A549 (cell line): ENCODE measurements around the gene USP20. TPM values are rescaled to one million over a fixed set of nuclear protein-coding genes. Genes with fewer than 3 reads are reported as not detected.

Source experiments
- ATAC-seq, 2 experiments: fragments of 200-7000 bp in 1 of 2; fragments of >200 bp in 1 of 2; cut with Nextera tagmentation in 1 of 2; cut with Tn5 transposase in 1 of 2; 3 replicates each; pipeline versions ENCODE4 v1.8.0 to v1.9.1; 2018 to 2020; ENCODE audit warnings: mild to moderate bottlenecking in 1 of 2, moderate library complexity in 1 of 2
- CTCF ChIA-PET: fragments of 300-600 bp; sonication (Branson Sonifier 250); formaldehyde crosslinking; extraction: SDS; loops from one replicate; lab custom pipeline; 2021; ENCODE audit warnings: antibody characterized with exemption, inconsistent platforms; lab: Yijun Ruan, JAX
- POLR2A ChIA-PET: fragments of 350-600 bp; formaldehyde crosslinking; extraction: SDS; loops from one replicate; lab custom pipeline; 2021; ENCODE audit warnings: antibody characterized with exemption, inconsistent platforms; lab: Yijun Ruan, JAX
- DNase-seq, 2 experiments: peaks; one replicate each; pipeline versions ENCODE4 v3.0.0 to v3.0.0-alpha.2; 2011 to 2016; ENCODE audit warnings: low read depth in 1 of 2, low spot score in 1 of 2
- FAIRE-seq: peaks from 2 replicates; lab custom pipeline; 2011; peaks lifted over from hg19 to GRCh38; lab: Jason Lieb, UNC
- H3K27ac ChIP-seq, 2 experiments: fragments of >200 bp; sonication (Bioruptor Twin); formaldehyde crosslinking; 3 replicates each; pipeline ENCODE4 v1.5.1; 2016 to 2017
- H3K4me1 ChIP-seq: fragments of >200 bp; sonication (Bioruptor Twin); formaldehyde crosslinking; 3 replicates; pipeline ENCODE4 v1.6.1; 2016
- H3K4me2 ChIP-seq: fragments of >200 bp; sonication (Bioruptor Twin); formaldehyde crosslinking; 3 replicates; pipeline ENCODE4 v1.6.1; 2016
- H3K4me3 ChIP-seq: fragments of >200 bp; sonication (Bioruptor Twin); formaldehyde crosslinking; 3 replicates; pipeline ENCODE4 v1.5.1; 2016
- H3K9me3 ChIP-seq: fragments of >200 bp; sonication (Bioruptor Twin); formaldehyde crosslinking; 3 replicates; pipeline ENCODE4 v1.6.1; 2016
- BHLHE40 ChIP-seq: IDR thresholded peaks from 2 replicates; pipeline ENCODE4 v1.6.1; 2012; ENCODE audit warnings: low read depth, low read length, inconsistent platforms
- CBX8 ChIP-seq: fragments of 200-600 bp; sonication (generic); IDR thresholded peaks from 2 replicates; pipeline ENCODE4 v1.6.1; 2016
- CHD4 ChIP-seq: fragments of 200-600 bp; sonication (generic); IDR thresholded peaks from 2 replicates; pipeline ENCODE4 v1.6.1; 2016; ENCODE audit warnings: antibody characterized with exemption, mild to moderate bottlenecking, borderline replicate concordance
- ESRRA ChIP-seq: fragments of 150-350 bp; IDR thresholded peaks from 2 replicates; pipeline ENCODE4 v1.6.1; 2014; ENCODE audit warnings: mild to moderate bottlenecking, low read length, borderline replicate concordance
- FOSL2 ChIP-seq, 2 experiments: fragments of 450-650 bp in 1 of 2; fragments of >200 bp in 1 of 2; sonication (Bioruptor Twin) in 1 of 2; formaldehyde crosslinking; IDR thresholded peaks; 2 replicates each; pipeline versions ENCODE4 v1.5.0 to v1.6.1; 2016 to 2020; ENCODE audit warnings: mild to moderate bottlenecking in 1 of 2, moderate library complexity in 1 of 2
- FOXS1 ChIP-seq: fragments of 250-450 bp; sonication (Bioruptor Pico); IDR thresholded peaks from 2 replicates; pipeline ENCODE4 v1.5.0; 2020; ENCODE audit warnings: mild to moderate bottlenecking, moderate library complexity
- HMGXB4 ChIP-seq: fragments of 250-450 bp; sonication (Bioruptor Pico); IDR thresholded peaks from 2 replicates; pipeline ENCODE4 v1.5.0; 2021; ENCODE audit warnings: mild to moderate bottlenecking, moderate library complexity, borderline replicate concordance
- HOXA7 ChIP-seq: fragments of 250-450 bp; sonication (Bioruptor Pico); IDR thresholded peaks from 2 replicates; pipeline ENCODE4 v1.5.0; 2020; ENCODE audit warnings: mild to moderate bottlenecking, moderate library complexity
- HOXB5 ChIP-seq: fragments of 250-450 bp; sonication (Bioruptor Pico); IDR thresholded peaks from 2 replicates; pipeline ENCODE4 v1.5.0; 2020; ENCODE audit warnings: mild to moderate bottlenecking, moderate library complexity
- KDM5A ChIP-seq: fragments of 200-600 bp; sonication (generic); IDR thresholded peaks from 2 replicates; pipeline ENCODE4 v1.6.1; 2016; ENCODE audit warnings: antibody characterized with exemption, mild to moderate bottlenecking
- MAFK ChIP-seq: fragments of 450-650 bp; IDR thresholded peaks from 2 replicates; pipeline ENCODE4 v1.6.1; 2014; ENCODE audit not compliant: partially characterized antibody
- MAZ ChIP-seq: fragments of 150-350 bp; IDR thresholded peaks from 2 replicates; pipeline ENCODE4 v1.6.1; 2014; ENCODE audit warnings: antibody characterized with exemption, low read depth, low read length, borderline replicate concordance
- PHF8 ChIP-seq: fragments of 200-600 bp; sonication (generic); IDR thresholded peaks from 2 replicates; pipeline ENCODE4 v1.6.1; 2016; ENCODE audit warnings: low read depth, mild to moderate bottlenecking, antibody characterized with exemption, moderate library complexity, borderline replicate concordance
- RARB ChIP-seq: fragments of 250-450 bp; sonication (Bioruptor Pico); IDR thresholded peaks from 2 replicates; pipeline ENCODE4 v1.8.0; 2021; ENCODE audit warnings: mild to moderate bottlenecking, moderate library complexity
- RCOR1 ChIP-seq: fragments of 150-350 bp; IDR thresholded peaks from 2 replicates; pipeline ENCODE4 v1.6.1; 2014; ENCODE audit warnings: antibody characterized with exemption, low read length, low read depth
- RFX5 ChIP-seq: fragments of 450-650 bp; IDR thresholded peaks from 2 replicates; pipeline ENCODE4 v1.7.1; 2014; ENCODE audit warnings: antibody characterized with exemption, mild to moderate bottlenecking, moderate library complexity
- RNF2 ChIP-seq: fragments of 200-600 bp; sonication (generic); IDR thresholded peaks from 2 replicates; pipeline ENCODE4 v1.6.1; 2016; ENCODE audit warnings: low read depth, mild to moderate bottlenecking, antibody characterized with exemption, moderate library complexity, borderline replicate concordance
- TFCP2L1 ChIP-seq: fragments of 250-450 bp; sonication (Bioruptor Pico); IDR thresholded peaks from 2 replicates; pipeline ENCODE4 v1.5.0; 2021; ENCODE audit warnings: mild to moderate bottlenecking
- ZC3H11A ChIP-seq: fragments of 450-650 bp; IDR thresholded peaks from 2 replicates; pipeline ENCODE4 v1.6.1; 2014; ENCODE audit warnings: antibody characterized with exemption, mild to moderate bottlenecking
- ZFP36 ChIP-seq: fragments of 450-650 bp; IDR thresholded peaks from 2 replicates; pipeline ENCODE4 v1.6.1; 2014; ENCODE audit warnings: borderline replicate concordance; ENCODE audit not compliant: partially characterized antibody
- ZSCAN20 ChIP-seq: fragments of 250-450 bp; sonication (Bioruptor Pico); IDR thresholded peaks from 2 replicates; pipeline ENCODE4 v1.8.0; 2022; ENCODE audit warnings: mild to moderate bottlenecking, moderate library complexity
- WGBS: methylation state at CpG from one replicate; pipeline ENCODE4 v1.1.6; 2017; ENCODE audit errors: missing lambda C conversion rate; 5-methylcytosine and 5-hydroxymethylcytosine counted together
- polyA plus RNA-seq, 4 experiments: library from polyadenylated mRNA; depleted of rRNA in 3 of 4; stranded (reverse); fragments of >200 nt; fragmentation: RNase III in 1 of 4; extraction: RNeasy Plus Mini Kit Qiagen cat#74134 plus additional on column Dnase treatment in 1 of 4; gene quantifications; 2 replicates in 3 of 4; 3 replicates in 1 of 4; pipeline ENCODE4 v1.2.3, GENCODE V29; 2011 to 2017
- TF ChIP-seq, protein P1 (sequence below): fragments of 200-600 bp; sonication (generic); IDR thresholded peaks from 2 replicates; pipeline ENCODE4 v1.6.1; 2016; ENCODE audit warnings: antibody characterized with exemption, mild to moderate bottlenecking, moderate library complexity
- TF ChIP-seq, protein P2 (sequence below): fragments of >200 bp; sonication (Bioruptor Twin); formaldehyde crosslinking; IDR thresholded peaks from 3 replicates; pipeline ENCODE4 v1.6.1; 2016

Gene USP20
- polyA plus RNA-seq, 2 of the 4 experiments (the other 2 are of a cell fraction), result 3.9 to 5.0 TPM

- Histone ChIP-seq H3K4me3 (no peak overlapping the region), H3K4me2 (no peak overlapping the region), H3K4me1 (no peaks in the 10 kb centered on the region), H3K27ac (no peak overlapping the region), H3K9me3 (no peaks in the 10 kb centered on the region)
- FAIRE-seq (no peak), DNase-seq (no peak), ATAC-seq (no peak)
- POLR2A ChIA-PET, result no interaction called here
- no peak for TF ChIP-seq BHLHE40
- TF ChIP-seq TFCP2L1 (CRISPR knock-in tag), result no peak
- no peak for TF ChIP-seq HOXA7 (CRISPR knock-in tag)
- CTCF ChIA-PET, result interaction anchor here (0.8 to 1.6 kb wide), 5 partner anchors 10 to 32 kb away, joined by 3 to 4 read pairs (median 3); no protein-coding TSS in a partner anchor
- WGBS, result 94% methylated on average over 7 of the region's 7 CpGs
These were observed 81.4 kb downstream of the USP20 start for GRCh38 chr9:129916707-129917106.

- POLR2A ChIA-PET, result no interaction called here
- no peaks in the 10 kb centered on the region for H3K9me3 ChIP-seq
- DNase-seq, result no peak
- FAIRE-seq, result no peak
- no peak overlapping the region for H3K27ac ChIP-seq
- H3K4me2 ChIP-seq, result no peak overlapping the region
- no peak for TF ChIP-seq RCOR1
- no peak for TF ChIP-seq MAZ
- TF ChIP-seq FOSL2 (IDR thresholded peaks at IDR 0.05), result no peak
- no peak for TF ChIP-seq FOSL2 (CRISPR knock-in tag; IDR thresholded peaks at IDR 0.05)
- no peak overlapping the region for H3K4me3 ChIP-seq
- H3K4me1 ChIP-seq, result no peaks in the 10 kb centered on the region
- CTCF ChIA-PET, result interaction anchor here (0.9 kb wide), 1 partner anchor 11 kb away, joined by 4 read pairs; no protein-coding TSS in a partner anchor
- 92% methylated on average over 14 of the region's 14 CpGs for WGBS
- ATAC-seq, result no peak
These were observed 83.2 kb downstream of the USP20 start for GRCh38 chr9:129918296-129918950.

DNA sequence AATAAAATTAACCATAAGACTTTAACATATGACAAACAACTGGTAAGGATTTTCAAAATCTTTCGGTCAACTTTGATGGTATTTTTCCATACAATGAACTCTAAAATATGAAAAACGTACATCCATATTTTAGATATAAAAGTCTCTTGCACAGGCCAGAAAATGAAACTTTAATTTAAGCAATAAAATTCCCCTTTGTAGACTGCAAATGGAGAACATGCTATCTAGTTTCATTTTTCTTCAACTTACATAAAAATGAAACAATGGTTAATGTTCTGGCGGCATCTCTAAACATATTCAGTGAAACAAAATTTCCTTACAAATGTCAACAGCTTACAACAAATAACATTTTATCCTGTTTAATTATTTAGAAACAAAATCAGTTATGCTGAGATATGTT, 84.0 kb downstream of the USP20 start:
- Histone ChIP-seq H3K27ac (no peak overlapping the region), H3K4me2 (no peak overlapping the region), H3K4me3 (no peak overlapping the region), H3K9me3 (no peaks in the 10 kb centered on the region), H3K4me1 (no peaks in the 10 kb centered on the region)
- ChIA-PET POLR2A (no interaction called here), CTCF (interaction anchor here (0.9 kb wide), 1 partner anchor 10 kb away, joined by 4 read pairs; no protein-coding TSS in a partner anchor)
- no peak for DNase-seq
- FAIRE-seq, result no peak
- no peak for ATAC-seq
- 55% methylated on average over 3 of the region's 3 CpGs for whole genome bisulfite sequencing
- TF ChIP-seq PHF8 (no peak), FOXS1 (CRISPR knock-in tag) (no peak), RFX5 (no peak), HMGXB4 (no peak), KDM5A (no peak), ESRRA (no peak), RNF2 (no peak), RARB (CRISPR knock-in tag) (no peak), BHLHE40 (no peak), ZC3H11A (no peak), ZSCAN20 (CRISPR knock-in tag) (no peak), ZFP36 (no peak), CHD4 (no peak), MAFK (no peak), CBX8 (no peak), HOXB5 (CRISPR knock-in tag) (no peak), HOXA7 (CRISPR knock-in tag) (no peak)
- TF ChIP-seq, protein P1, sequence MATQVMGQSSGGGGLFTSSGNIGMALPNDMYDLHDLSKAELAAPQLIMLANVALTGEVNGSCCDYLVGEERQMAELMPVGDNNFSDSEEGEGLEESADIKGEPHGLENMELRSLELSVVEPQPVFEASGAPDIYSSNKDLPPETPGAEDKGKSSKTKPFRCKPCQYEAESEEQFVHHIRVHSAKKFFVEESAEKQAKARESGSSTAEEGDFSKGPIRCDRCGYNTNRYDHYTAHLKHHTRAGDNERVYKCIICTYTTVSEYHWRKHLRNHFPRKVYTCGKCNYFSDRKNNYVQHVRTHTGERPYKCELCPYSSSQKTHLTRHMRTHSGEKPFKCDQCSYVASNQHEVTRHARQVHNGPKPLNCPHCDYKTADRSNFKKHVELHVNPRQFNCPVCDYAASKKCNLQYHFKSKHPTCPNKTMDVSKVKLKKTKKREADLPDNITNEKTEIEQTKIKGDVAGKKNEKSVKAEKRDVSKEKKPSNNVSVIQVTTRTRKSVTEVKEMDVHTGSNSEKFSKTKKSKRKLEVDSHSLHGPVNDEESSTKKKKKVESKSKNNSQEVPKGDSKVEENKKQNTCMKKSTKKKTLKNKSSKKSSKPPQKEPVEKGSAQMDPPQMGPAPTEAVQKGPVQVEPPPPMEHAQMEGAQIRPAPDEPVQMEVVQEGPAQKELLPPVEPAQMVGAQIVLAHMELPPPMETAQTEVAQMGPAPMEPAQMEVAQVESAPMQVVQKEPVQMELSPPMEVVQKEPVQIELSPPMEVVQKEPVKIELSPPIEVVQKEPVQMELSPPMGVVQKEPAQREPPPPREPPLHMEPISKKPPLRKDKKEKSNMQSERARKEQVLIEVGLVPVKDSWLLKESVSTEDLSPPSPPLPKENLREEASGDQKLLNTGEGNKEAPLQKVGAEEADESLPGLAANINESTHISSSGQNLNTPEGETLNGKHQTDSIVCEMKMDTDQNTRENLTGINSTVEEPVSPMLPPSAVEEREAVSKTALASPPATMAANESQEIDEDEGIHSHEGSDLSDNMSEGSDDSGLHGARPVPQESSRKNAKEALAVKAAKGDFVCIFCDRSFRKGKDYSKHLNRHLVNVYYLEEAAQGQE, result no peak
- TF ChIP-seq, protein P2, sequence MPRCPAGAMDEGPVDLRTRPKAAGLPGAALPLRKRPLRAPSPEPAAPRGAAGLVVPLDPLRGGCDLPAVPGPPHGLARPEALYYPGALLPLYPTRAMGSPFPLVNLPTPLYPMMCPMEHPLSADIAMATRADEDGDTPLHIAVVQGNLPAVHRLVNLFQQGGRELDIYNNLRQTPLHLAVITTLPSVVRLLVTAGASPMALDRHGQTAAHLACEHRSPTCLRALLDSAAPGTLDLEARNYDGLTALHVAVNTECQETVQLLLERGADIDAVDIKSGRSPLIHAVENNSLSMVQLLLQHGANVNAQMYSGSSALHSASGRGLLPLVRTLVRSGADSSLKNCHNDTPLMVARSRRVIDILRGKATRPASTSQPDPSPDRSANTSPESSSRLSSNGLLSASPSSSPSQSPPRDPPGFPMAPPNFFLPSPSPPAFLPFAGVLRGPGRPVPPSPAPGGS, result no peak
